ENCODE measurements around the gene LRP1.

LRP1 gene

GRCh38 chr12:57244312-57244696 lies 116.0 kb downstream of the LRP1 start:
- no peak for TF ChIP-seq TCF4 (CRISPR knock-in tag; IDR thresholded peaks at IDR 0.05; ENCODE audit: borderline replicate concordance)
- TF ChIP-seq OSR1 (CRISPR knock-in tag; IDR thresholded peaks at IDR 0.05): no peak
- no peak for TF ChIP-seq PPARA (CRISPR knock-in tag; IDR thresholded peaks at IDR 0.05; ENCODE audit: borderline replicate concordance)
- no peak for TF ChIP-seq ARNTL (CRISPR knock-in tag; IDR thresholded peaks at IDR 0.05; ENCODE audit: borderline replicate concordance, low read depth)
- TF ChIP-seq GLIS3 (CRISPR knock-in tag; IDR thresholded peaks at IDR 0.05): no peak
- no peak for TF ChIP-seq RARB (CRISPR knock-in tag; IDR thresholded peaks at IDR 0.05)
- TF ChIP-seq ESRRG (CRISPR knock-in tag; IDR thresholded peaks at IDR 0.05): no peak
- no peak for TF ChIP-seq PATZ1 (CRISPR knock-in tag; IDR thresholded peaks at IDR 0.05; ENCODE audit: borderline replicate concordance)
- TF ChIP-seq ZFP30 (CRISPR knock-in tag; IDR thresholded peaks at IDR 0.05): no peak
- TF ChIP-seq ZFP3 (CRISPR knock-in tag; IDR thresholded peaks at IDR 0.05): no peak
- TF ChIP-seq BACH2 (CRISPR knock-in tag; IDR thresholded peaks at IDR 0.05; ENCODE audit: borderline replicate concordance): no peak
- TF ChIP-seq TSHZ2 (CRISPR knock-in tag; IDR thresholded peaks at IDR 0.05): no peak
- TF ChIP-seq ISL1 (CRISPR knock-in tag; IDR thresholded peaks at IDR 0.05): no peak
- TF ChIP-seq CSDC2 (CRISPR knock-in tag; IDR thresholded peaks at IDR 0.05): no peak
- TF ChIP-seq TOX (CRISPR knock-in tag; IDR thresholded peaks at IDR 0.05; ENCODE audit: borderline replicate concordance): no peak

GRCh38 chr12:57247041-57247440 lies 118.8 kb downstream of the LRP1 start:
- ATAC-seq: no peak
- TF ChIP-seq ZFP30 (CRISPR knock-in tag; IDR thresholded peaks at IDR 0.05): no peak
- no peak for TF ChIP-seq BACH2 (CRISPR knock-in tag; IDR thresholded peaks at IDR 0.05; ENCODE audit: borderline replicate concordance)
- TF ChIP-seq PPARA (CRISPR knock-in tag; IDR thresholded peaks at IDR 0.05; ENCODE audit: borderline replicate concordance): no peak
- TF ChIP-seq ESRRG (CRISPR knock-in tag; IDR thresholded peaks at IDR 0.05): no peak
- no peak for TF ChIP-seq POU6F1 (CRISPR knock-in tag; IDR thresholded peaks at IDR 0.05; ENCODE audit: borderline replicate concordance, low read depth)
- TF ChIP-seq CREB5 (CRISPR knock-in tag; IDR thresholded peaks at IDR 0.05; ENCODE audit: low read depth): no peak
- no peak for TF ChIP-seq ZNF565 (CRISPR knock-in tag; conservative IDR thresholded peaks at IDR 0.05; ENCODE audit: low read depth)
- no peak for TF ChIP-seq CSDC2 (CRISPR knock-in tag; IDR thresholded peaks at IDR 0.05)
- no peak for TF ChIP-seq TOX (CRISPR knock-in tag; IDR thresholded peaks at IDR 0.05; ENCODE audit: borderline replicate concordance)
- no peak for TF ChIP-seq SNAI2 (CRISPR knock-in tag; IDR thresholded peaks at IDR 0.05)
- no peak for TF ChIP-seq PATZ1 (CRISPR knock-in tag; IDR thresholded peaks at IDR 0.05; ENCODE audit: borderline replicate concordance)
- TF ChIP-seq ARNTL (CRISPR knock-in tag; IDR thresholded peaks at IDR 0.05; ENCODE audit: borderline replicate concordance, low read depth): no peak
- no peak for TF ChIP-seq GLIS3 (CRISPR knock-in tag; IDR thresholded peaks at IDR 0.05)
- no peak for TF ChIP-seq CSRNP3 (CRISPR knock-in tag; IDR thresholded peaks at IDR 0.05)
- TF ChIP-seq OSR1 (CRISPR knock-in tag; IDR thresholded peaks at IDR 0.05): no peak
- no peak for TF ChIP-seq TCF4 (CRISPR knock-in tag; IDR thresholded peaks at IDR 0.05; ENCODE audit: borderline replicate concordance)
- TF ChIP-seq ZNF70 (CRISPR knock-in tag; IDR thresholded peaks at IDR 0.05): no peak
- no peak for TF ChIP-seq RARB (CRISPR knock-in tag; IDR thresholded peaks at IDR 0.05)

More at GRCh38 chr12:57244312-57244696, 116.0 kb downstream of the LRP1 start:
- ATAC-seq: no peak
